ENCODE results near the gene ECHDC3. TPM values are rescaled to one million over a fixed set of nuclear protein-coding genes. Genes with fewer than 3 reads are reported as not detected.
A peak's percentile ranks its signal among the peaks of the same experiment; 100 is the strongest.

ECHDC3 gene
- total RNA-seq, 4 donors from 2014 or later, result 47.5 to 92.8 (median 76.6) TPM

DNA sequence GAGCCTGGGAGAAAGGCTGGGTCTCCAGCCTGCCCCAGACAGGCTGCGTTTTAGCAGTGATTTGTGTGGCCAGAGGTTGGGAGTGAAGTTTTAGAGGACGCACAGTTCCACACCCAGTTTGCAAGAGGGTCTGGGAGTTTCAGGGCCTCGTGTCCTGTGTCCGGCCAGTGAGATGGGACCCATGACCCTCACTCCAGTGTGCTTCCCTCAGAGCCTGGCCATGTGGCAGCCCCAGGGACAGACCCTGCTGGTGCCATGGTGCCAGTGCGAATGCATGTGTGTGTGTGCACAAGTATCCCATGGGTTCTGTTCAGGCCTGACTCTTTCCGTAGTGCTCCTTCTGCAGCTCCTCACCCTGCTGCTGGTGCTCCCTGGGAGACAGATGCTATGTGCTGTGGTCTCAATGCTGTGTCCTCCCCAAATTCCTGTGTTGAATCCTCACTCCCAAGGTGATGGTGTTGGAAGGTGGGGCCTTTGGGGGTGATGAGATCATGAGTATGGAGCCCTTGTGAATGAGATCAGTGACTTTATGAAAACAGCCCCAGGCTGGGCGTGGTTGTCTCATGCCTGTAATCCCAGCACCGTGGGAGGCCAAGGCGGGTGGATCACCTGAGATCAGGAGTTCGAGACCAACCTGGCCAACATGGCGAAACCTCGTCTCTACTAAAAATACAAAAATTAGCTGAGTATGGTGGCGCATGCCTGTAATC, 16.5 kb downstream of the ECHDC3 start:
- no peak for TF ChIP-seq POLR2AphosphoS5 (IDR thresholded peaks at IDR 0.05)
- TF ChIP-seq EP300 (IDR thresholded peaks at IDR 0.05), result no peak
- TF ChIP-seq, protein P1, sequence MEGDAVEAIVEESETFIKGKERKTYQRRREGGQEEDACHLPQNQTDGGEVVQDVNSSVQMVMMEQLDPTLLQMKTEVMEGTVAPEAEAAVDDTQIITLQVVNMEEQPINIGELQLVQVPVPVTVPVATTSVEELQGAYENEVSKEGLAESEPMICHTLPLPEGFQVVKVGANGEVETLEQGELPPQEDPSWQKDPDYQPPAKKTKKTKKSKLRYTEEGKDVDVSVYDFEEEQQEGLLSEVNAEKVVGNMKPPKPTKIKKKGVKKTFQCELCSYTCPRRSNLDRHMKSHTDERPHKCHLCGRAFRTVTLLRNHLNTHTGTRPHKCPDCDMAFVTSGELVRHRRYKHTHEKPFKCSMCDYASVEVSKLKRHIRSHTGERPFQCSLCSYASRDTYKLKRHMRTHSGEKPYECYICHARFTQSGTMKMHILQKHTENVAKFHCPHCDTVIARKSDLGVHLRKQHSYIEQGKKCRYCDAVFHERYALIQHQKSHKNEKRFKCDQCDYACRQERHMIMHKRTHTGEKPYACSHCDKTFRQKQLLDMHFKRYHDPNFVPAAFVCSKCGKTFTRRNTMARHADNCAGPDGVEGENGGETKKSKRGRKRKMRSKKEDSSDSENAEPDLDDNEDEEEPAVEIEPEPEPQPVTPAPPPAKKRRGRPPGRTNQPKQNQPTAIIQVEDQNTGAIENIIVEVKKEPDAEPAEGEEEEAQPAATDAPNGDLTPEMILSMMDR (IDR thresholded peaks at IDR 0.05), result no peak
- DNase-seq (ENCODE audit: low spot score in 2 of 2), result no peak
- peaks cover 46% of the 10 kb centered on the region for H3K36me3 ChIP-seq
- no peak overlapping the region for H3K4me3 ChIP-seq
- H3K4me1 ChIP-seq, result peaks cover 27% of the 10 kb centered on the region
- 71% methylated on average over 13 of the region's 13 CpGs for WGBS
- H3K9me3 ChIP-seq, result no peaks in the 10 kb centered on the region
- H3K27ac ChIP-seq, result peak overlapping the region; percentile 81
- no peaks in the 10 kb centered on the region for H3K27me3 ChIP-seq

DNA sequence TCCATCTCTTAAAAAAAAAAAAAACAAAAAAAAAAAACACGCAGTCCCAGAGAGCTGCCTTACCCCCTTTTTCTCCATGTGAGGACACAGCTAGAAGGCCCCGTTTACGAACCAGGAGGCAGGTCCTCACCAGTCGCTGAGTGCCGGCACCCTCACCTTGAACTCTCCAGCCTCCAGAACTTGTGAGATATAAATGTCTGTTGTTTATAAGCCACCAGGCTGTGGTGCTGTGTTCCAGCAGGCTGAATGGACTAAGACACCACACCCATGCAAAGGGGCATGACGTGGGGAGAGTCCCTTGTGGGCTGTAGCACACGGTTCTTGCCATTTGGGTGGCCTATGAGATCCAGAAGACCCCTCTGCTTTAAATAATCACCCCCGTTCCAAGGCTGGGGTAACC, 17.2 kb downstream of the ECHDC3 start:
- DNase-seq (ENCODE audit: low spot score in 2 of 2), result peak in 1 of 2 donors; percentile 45
- H3K27ac ChIP-seq, result no peak overlapping the region

DNA sequence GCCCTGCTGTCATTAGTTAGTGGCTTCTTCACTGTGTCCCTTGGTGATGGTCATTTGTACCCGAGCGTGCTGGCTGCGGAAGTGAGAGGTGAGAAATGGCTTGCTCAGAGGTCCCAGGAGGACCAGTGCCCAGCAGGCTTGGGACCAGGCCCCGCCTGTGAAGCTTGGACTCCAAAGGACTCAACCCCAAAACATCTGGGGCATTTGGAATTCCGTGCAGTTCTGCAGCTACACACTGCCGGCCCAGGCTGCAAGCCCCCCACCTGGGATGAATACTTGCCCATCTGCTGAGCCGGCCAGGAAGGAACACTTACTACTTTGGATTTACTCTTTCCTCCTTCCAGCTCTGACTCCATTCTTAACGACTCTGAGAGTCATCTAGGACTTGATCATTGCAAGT, 18.0 kb downstream of the ECHDC3 start:
- DNase-seq (ENCODE audit: low spot score in 2 of 2), result no peak
- H3K9me3 ChIP-seq, result no peaks in the 10 kb centered on the region
- TF ChIP-seq POLR2A (IDR thresholded peaks at IDR 0.05), result no peak
- TF ChIP-seq EP300 (IDR thresholded peaks at IDR 0.05), result no peak
- no peak for TF ChIP-seq POLR2AphosphoS5 (IDR thresholded peaks at IDR 0.05)
- TF ChIP-seq, protein P1 (IDR thresholded peaks at IDR 0.05), result no peak
- peaks cover 27% of the 10 kb centered on the region for H3K4me1 ChIP-seq
- H3K27ac ChIP-seq, result no peak overlapping the region
- WGBS, result 91% methylated on average over 8 of the region's 8 CpGs
- no peaks in the 10 kb centered on the region for H3K27me3 ChIP-seq
- no peak overlapping the region for H3K4me3 ChIP-seq
- peaks cover 44% of the 10 kb centered on the region for H3K36me3 ChIP-seq

More for the DNA sequence above, 17.2 kb downstream of the ECHDC3 start:
- no peaks in the 10 kb centered on the region for H3K9me3 ChIP-seq
- WGBS, result 80% methylated on average over 8 of the region's 8 CpGs
- H3K36me3 ChIP-seq, result peaks cover 42% of the 10 kb centered on the region
- TF ChIP-seq POLR2A (IDR thresholded peaks at IDR 0.05) (no peak), EP300 (IDR thresholded peaks at IDR 0.05) (no peak), POLR2AphosphoS5 (IDR thresholded peaks at IDR 0.05) (no peak)
- TF ChIP-seq, protein P1 (IDR thresholded peaks at IDR 0.05), result no peak
- H3K27me3 ChIP-seq, result no peaks in the 10 kb centered on the region
- H3K4me1 ChIP-seq, result peaks cover 27% of the 10 kb centered on the region
- no peak overlapping the region for H3K4me3 ChIP-seq

- H3K4me3 ChIP-seq, result no peak overlapping the region
- no peak overlapping the region for H3K27ac ChIP-seq
- peaks cover 27% of the 10 kb centered on the region for H3K4me1 ChIP-seq
- no peak for DNase-seq (ENCODE audit: low spot score in 2 of 2)
- no peaks in the 10 kb centered on the region for H3K27me3 ChIP-seq
- no peaks in the 10 kb centered on the region for H3K9me3 ChIP-seq
- peaks cover 43% of the 10 kb centered on the region for H3K36me3 ChIP-seq
- no peak for TF ChIP-seq POLR2A (IDR thresholded peaks at IDR 0.05)
- TF ChIP-seq, protein P1 (IDR thresholded peaks at IDR 0.05), result no peak
- no peak for TF ChIP-seq POLR2AphosphoS5 (IDR thresholded peaks at IDR 0.05)
- no peak for TF ChIP-seq EP300 (IDR thresholded peaks at IDR 0.05)
- WGBS, result 86% methylated on average over 7 of the region's 7 CpGs
Observed at GRCh38 chr10:11760861-11761260, 18.7 kb downstream of the ECHDC3 start.

- 98% methylated on average over 5 of the region's 6 CpGs for WGBS
- TF ChIP-seq POLR2AphosphoS5 (IDR thresholded peaks at IDR 0.05) (no peak), EP300 (IDR thresholded peaks at IDR 0.05) (no peak), POLR2A (IDR thresholded peaks at IDR 0.05) (no peak)
- TF ChIP-seq, protein P1 (IDR thresholded peaks at IDR 0.05), result no peak
- Histone ChIP-seq H3K27ac (no peak overlapping the region), H3K4me3 (no peak overlapping the region), H3K4me1 (peaks cover 27% of the 10 kb centered on the region), H3K27me3 (no peaks in the 10 kb centered on the region), H3K36me3 (peaks cover 40% of the 10 kb centered on the region), H3K9me3 (no peaks in the 10 kb centered on the region)
- DNase-seq (ENCODE audit: low spot score in 2 of 2), result peak in 1 of 2 donors; percentile 36
Observed at GRCh38 chr10:11761431-11761830, 19.2 kb downstream of the ECHDC3 start.

All from suprapubic skin (tissue), 4 donors.